ENCODE measurements around the gene SLC12A9.

SLC12A9 gene

GRCh38 chr7:100879685-100880261 lies 27.3 kb downstream of the SLC12A9 start:
- peaks cover 60% of the 10 kb centered on the region for H3K4me1 Mint-ChIP-seq (ENCODE audit: low read depth)
- H3K27me3 Mint-ChIP-seq: no peaks in the 10 kb centered on the region
- H3K9me3 Mint-ChIP-seq: no peaks in the 10 kb centered on the region
- H3K27ac Mint-ChIP-seq: peak overlapping the region; percentile 82
- DNase-seq: no peak
- peaks cover 99% of the 10 kb centered on the region for H3K36me3 Mint-ChIP-seq (ENCODE audit: low read depth)
- H3K4me3 Mint-ChIP-seq: no peak overlapping the region

- Mint-ChIP-seq H3K27me3 (no peaks in the 10 kb centered on the region), H3K36me3 (ENCODE audit: low read depth) (peaks cover 99% of the 10 kb centered on the region), H3K4me3 (no peak overlapping the region), H3K4me1 (ENCODE audit: low read depth) (peaks cover 60% of the 10 kb centered on the region), H3K27ac (peak overlapping the region; percentile 82), H3K9me3 (no peaks in the 10 kb centered on the region)
- no peak for DNase-seq
Observed at GRCh38 chr7:100880645-100881044, 28.1 kb downstream of the SLC12A9 start.

DNA sequence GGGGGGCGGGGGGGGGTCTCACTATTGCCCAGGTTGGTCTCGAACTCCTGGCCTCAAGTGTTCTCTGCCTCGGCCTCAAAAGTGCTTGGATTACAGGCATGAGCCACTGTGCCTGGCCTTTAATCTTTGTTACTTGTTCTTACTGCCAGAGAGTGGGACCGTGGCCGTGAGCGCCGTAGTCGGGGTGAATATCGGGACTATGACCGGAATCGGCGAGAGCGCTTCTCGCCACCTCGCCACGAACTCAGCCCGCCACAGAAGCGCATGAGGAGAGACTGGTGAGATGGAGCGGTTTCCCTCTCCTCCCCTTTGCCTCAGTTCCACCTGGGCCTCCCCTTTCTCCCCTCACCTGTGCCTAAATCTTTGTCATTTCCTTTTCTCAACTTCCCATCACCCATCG lies 28.6 kb downstream of the SLC12A9 start:
- no peaks in the 10 kb centered on the region for H3K27me3 Mint-ChIP-seq

GRCh38 chr7:100882201-100882600 lies 29.7 kb downstream of the SLC12A9 start:
- Mint-ChIP-seq H3K4me3 (no peak overlapping the region), H3K4me1 (ENCODE audit: low read depth) (peaks cover 65% of the 10 kb centered on the region), H3K9me3 (no peaks in the 10 kb centered on the region), H3K27ac (no peak overlapping the region), H3K36me3 (ENCODE audit: low read depth) (peaks cover 100% of the 10 kb centered on the region), H3K27me3 (no peaks in the 10 kb centered on the region)
- DNase-seq: no peak

More for the DNA sequence above, 28.6 kb downstream of the SLC12A9 start:
- Mint-ChIP-seq H3K36me3 (ENCODE audit: low read depth) (peaks cover 99% of the 10 kb centered on the region), H3K9me3 (no peaks in the 10 kb centered on the region), H3K4me1 (ENCODE audit: low read depth) (peaks cover 62% of the 10 kb centered on the region), H3K4me3 (no peak overlapping the region), H3K27ac (peak overlapping the region; percentile 82)
- DNase-seq: no peak

- Mint-ChIP-seq H3K27ac (peak overlapping the region; percentile 27), H3K9me3 (no peaks in the 10 kb centered on the region), H3K4me3 (no peak overlapping the region), H3K4me1 (ENCODE audit: low read depth) (peaks cover 68% of the 10 kb centered on the region), H3K36me3 (ENCODE audit: low read depth) (peaks cover 100% of the 10 kb centered on the region), H3K27me3 (no peaks in the 10 kb centered on the region)
- no peak for DNase-seq
Observed at GRCh38 chr7:100882785-100883526, 30.4 kb downstream of the SLC12A9 start.

DNA sequence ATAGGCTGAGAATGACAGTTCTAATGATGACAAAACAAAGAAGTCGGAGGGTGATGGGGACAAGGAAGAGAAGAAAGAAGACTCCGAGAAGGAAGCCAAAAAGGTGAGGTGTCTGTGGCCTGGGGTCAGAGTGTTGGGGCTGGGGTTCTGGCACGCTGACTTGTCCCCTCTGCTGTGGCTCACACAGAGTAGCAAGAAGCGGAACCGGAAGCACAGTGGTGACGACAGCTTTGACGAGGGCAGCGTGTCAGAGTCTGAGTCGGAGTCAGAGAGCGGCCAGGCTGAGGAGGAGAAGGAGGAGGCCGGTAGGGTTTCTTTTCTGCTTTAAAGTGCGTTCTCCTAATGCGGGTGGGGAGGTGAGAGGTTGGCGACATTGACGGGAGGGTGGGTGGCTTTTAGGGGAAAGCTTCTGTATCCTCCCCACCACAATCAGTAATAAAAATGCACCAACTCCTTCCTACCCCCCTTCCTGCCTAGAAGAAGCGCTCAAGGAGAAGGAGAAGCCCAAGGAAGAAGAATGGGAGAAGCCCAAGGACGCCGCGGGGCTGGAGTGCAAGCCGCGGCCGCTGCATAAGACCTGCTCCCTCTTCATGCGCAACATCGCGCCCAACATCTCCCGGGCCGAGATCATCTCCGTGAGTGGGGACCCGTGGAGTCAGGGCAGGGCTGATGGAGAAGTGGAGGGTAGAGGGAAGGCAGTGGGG lies 32.4 kb downstream of the SLC12A9 start:
- Mint-ChIP-seq H3K27ac (peak overlapping the region; percentile 91), H3K4me3 (peak overlapping the region; percentile 63), H3K36me3 (ENCODE audit: low read depth) (peaks cover 93% of the 10 kb centered on the region), H3K4me1 (ENCODE audit: low read depth) (peaks cover 56% of the 10 kb centered on the region), H3K9me3 (no peaks in the 10 kb centered on the region), H3K27me3 (no peaks in the 10 kb centered on the region)
- DNase-seq: no peak

- H3K4me3 Mint-ChIP-seq: peak overlapping the region; percentile 63
- H3K4me1 Mint-ChIP-seq (ENCODE audit: low read depth): peaks cover 57% of the 10 kb centered on the region
- peaks cover 86% of the 10 kb centered on the region for H3K36me3 Mint-ChIP-seq (ENCODE audit: low read depth)
- H3K9me3 Mint-ChIP-seq: no peaks in the 10 kb centered on the region
- H3K27ac Mint-ChIP-seq: peak overlapping the region; percentile 91
- H3K27me3 Mint-ChIP-seq: peaks cover under 1% of the 10 kb centered on the region
- no peak for DNase-seq
Observed at GRCh38 chr7:100885440-100886141, 33.1 kb downstream of the SLC12A9 start.

DNA sequence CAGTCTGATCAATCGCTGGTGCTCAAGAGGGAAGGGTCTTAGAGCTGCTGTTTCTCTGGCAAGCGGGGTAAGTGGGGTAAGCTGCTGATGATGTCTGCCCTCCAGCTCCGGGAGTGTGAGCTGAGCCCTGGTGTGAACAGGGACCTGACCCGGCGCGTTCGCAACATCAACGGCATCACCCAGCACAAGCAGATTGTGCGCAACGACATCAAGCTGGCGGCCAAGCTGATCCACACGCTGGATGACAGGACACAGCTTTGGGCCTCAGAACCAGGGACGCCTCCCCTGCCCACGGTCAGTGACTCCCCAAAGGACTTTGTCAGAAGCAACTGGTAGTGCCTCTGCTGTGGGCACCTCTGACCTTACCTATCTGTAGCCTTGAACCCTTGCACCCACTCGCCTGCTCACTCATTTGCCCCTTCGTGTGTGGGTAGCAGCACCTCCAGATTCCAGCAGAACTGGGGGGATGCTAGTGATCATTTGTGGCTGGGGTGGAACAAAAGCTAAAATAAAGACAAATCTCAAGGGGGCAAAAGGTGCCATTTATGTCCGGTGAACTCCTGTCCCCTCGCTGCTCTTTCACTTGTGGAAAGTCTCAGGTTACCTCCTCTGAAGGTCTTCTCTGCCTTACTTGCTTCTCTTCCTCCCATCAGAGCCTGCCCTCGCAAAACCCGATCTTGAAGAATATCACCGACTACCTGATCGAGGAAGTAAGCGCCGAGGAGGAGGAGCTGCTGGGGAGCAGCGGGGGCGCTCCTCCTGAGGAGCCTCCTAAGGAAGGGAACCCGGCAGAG lies 33.8 kb downstream of the SLC12A9 start:
- peak overlapping the region; percentile 91 for H3K27ac Mint-ChIP-seq
- H3K9me3 Mint-ChIP-seq: no peaks in the 10 kb centered on the region
- peaks cover 79% of the 10 kb centered on the region for H3K36me3 Mint-ChIP-seq (ENCODE audit: low read depth)
- no peak for DNase-seq
- H3K4me3 Mint-ChIP-seq: peak overlapping the region; percentile 83
- H3K27me3 Mint-ChIP-seq: peaks cover 6% of the 10 kb centered on the region
- peaks cover 57% of the 10 kb centered on the region for H3K4me1 Mint-ChIP-seq (ENCODE audit: low read depth)

- Mint-ChIP-seq H3K27ac (peak overlapping the region; percentile 91), H3K4me1 (ENCODE audit: low read depth) (peaks cover 60% of the 10 kb centered on the region), H3K36me3 (ENCODE audit: low read depth) (peaks cover 72% of the 10 kb centered on the region), H3K9me3 (no peaks in the 10 kb centered on the region), H3K27me3 (peaks cover 13% of the 10 kb centered on the region), H3K4me3 (peak overlapping the region; percentile 83)
- no peak for DNase-seq
Observed at GRCh38 chr7:100886936-100887515, 34.5 kb downstream of the SLC12A9 start.

GRCh38 chr7:100887516-100888290 lies 35.2 kb downstream of the SLC12A9 start:
- H3K4me1 Mint-ChIP-seq (ENCODE audit: low read depth): peaks cover 60% of the 10 kb centered on the region

GRCh38 chr7:100888291-100888987 lies 35.9 kb downstream of the SLC12A9 start:
- Mint-ChIP-seq H3K27me3 (peaks cover 25% of the 10 kb centered on the region), H3K36me3 (ENCODE audit: low read depth) (peaks cover 58% of the 10 kb centered on the region), H3K9me3 (no peaks in the 10 kb centered on the region), H3K4me3 (peak overlapping the region; percentile 83), H3K27ac (peak overlapping the region; percentile 91), H3K4me1 (ENCODE audit: low read depth) (peaks cover 57% of the 10 kb centered on the region)
- DNase-seq: no peak

More at GRCh38 chr7:100887516-100888290, 35.2 kb downstream of the SLC12A9 start:
- DNase-seq: peak; percentile 66
- Mint-ChIP-seq H3K27me3 (peaks cover 19% of the 10 kb centered on the region), H3K9me3 (no peaks in the 10 kb centered on the region), H3K4me3 (peak overlapping the region; percentile 83), H3K27ac (peak overlapping the region; percentile 91), H3K36me3 (ENCODE audit: low read depth) (peaks cover 65% of the 10 kb centered on the region)

DNA sequence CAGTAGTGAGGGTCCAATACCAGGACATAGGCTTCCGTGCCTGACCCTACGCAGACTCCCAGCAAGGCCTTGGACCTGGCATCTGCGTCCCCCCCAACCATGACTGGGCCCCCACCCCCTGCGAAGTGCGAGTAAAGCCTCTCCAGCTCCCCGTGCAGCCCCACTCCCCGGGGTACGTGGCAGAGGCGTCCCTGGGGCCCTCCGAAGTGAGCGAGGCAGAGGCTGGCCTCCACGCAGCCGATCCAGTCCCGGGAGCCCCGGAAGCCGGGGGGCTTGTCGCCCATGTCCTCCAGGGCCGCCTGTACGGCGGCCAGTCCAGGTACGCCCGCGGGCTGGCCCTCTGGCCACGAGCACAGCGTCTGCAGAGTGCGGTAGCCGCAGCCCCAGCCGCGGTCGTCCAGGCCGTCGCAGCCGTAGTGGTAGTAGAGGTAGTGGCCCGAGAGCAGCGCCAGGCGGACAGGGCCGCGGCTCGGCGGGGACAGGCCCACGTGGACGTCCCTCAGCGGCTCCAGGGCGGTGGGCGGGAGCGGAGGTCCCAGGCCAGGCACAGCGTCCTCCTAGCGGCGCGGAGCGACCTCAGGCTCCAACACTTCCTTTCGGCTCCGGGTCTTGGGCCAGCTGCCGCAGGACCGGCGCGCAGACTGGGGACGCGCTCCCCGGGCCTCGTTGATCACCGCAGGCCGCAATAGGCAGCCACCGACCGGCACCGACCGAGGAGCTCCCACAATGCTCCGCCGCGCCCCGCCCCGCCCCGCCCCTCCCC lies 36.7 kb downstream of the SLC12A9 start, which contains the start of gene UFSP1:
TSS of gene UFSP1 (minus strand) at position 728 of the 763 bp plus-strand sequence. CDS start at position 284, 444 bp downstream.
- no peak for DNase-seq
- H3K36me3 Mint-ChIP-seq (ENCODE audit: low read depth): peaks cover 51% of the 10 kb centered on the region
- peak within 1 kb of the TSS; percentile 83 for H3K4me3 Mint-ChIP-seq
- H3K27ac Mint-ChIP-seq: peak within 1 kb of the TSS; percentile 91
- no peaks in the 10 kb centered on the region for H3K9me3 Mint-ChIP-seq
- H3K27me3 Mint-ChIP-seq: peaks cover 31% of the 10 kb centered on the region
- peaks cover 52% of the 10 kb centered on the region for H3K4me1 Mint-ChIP-seq (ENCODE audit: low read depth)

All from activated T-cell treated with anti-CD3 and anti-CD28 coated beads, Interleukin-2, amount 50 U/mL, for 24 hours (primary cell).